Transverse colon (tissue), 4 donors: ENCODE results near the gene FTSJ3.
"Not testable (repeated sequence)": the region's sequence is repeated elsewhere in the genome, so short reads cannot be mapped to it uniquely, and the experiment has no call there.

Source experiments
- CTCF ChIP-seq, 5 experiments: fragments of 200-600 bp in 3 of 5; fragments of 450-650 bp in 2 of 5; sonication (generic) in 3 of 5; IDR thresholded peaks; 1 replicate in 2 of 5; 2 replicates in 3 of 5; pipeline ENCODE4 v1.5.1; 2016 to 2017; ENCODE audit warnings: antibody characterized with exemption in 5 of 5, inconsistent platforms in 3 of 5, mild to moderate bottlenecking in 2 of 5, moderate library complexity in 1 of 5
- POLR2AphosphoS5 ChIP-seq, 3 donors: sonication (generic); formaldehyde crosslinking; IDR thresholded peaks; one replicate each; pipeline ENCODE4 v1.6.1; 2016; ENCODE audit warnings: antibody characterized with exemption in 3 of 3

GRCh38 chr17:63874693-63875092 is 47.2 kb upstream of the FTSJ3 start:
- TF ChIP-seq POLR2AphosphoS5, CTCF (IDR thresholded peaks at IDR 0.05): not testable (repeated sequence)
